ENCODE measurements around the gene MSH4. TPM values are rescaled to one million over a fixed set of nuclear protein-coding genes. Genes with fewer than 3 reads are reported as not detected.
A peak's percentile ranks its signal among the peaks of the same experiment; 100 is the strongest.

MSH4 gene
- polyA plus RNA-seq, 2 of the 4 experiments (the other 2 are of a cell fraction): 0.05 TPM; not detected in 1

DNA sequence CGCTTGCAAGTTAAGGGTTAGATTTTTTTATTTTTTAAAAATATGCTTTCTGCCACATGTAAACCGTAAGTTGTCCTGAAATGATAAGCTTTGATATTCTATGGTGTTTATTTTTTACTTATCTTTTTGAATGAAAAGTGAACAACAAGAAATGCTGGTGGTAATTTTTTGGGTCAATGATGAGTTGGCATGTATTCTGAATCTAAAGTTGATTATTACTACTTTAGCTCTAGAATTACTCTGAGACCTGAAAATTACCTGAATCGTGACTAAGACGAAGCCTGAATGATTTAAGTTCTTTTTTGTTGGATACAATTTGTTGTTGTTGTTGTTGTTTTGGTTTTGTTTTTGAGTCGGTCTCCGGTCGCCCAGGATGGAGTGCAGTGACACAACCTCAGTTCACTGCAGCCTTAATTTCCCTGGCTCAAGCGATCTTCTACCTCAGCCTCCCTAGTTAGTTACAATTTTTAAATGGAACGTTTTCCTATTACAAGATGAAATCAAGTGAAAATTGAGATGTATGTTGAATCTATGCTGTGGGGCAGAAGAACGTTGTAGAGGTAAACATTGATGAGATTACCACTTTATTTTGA lies 9.7 kb upstream of the MSH4 start:
- POLR2A ChIA-PET: interaction anchor here (0.6 to 1.4 kb wide), 2 partner anchors 8 to 10 kb away, joined by 4 to 7 read pairs; partner anchors contain the start of gene MSH4
- ATAC-seq: no peak
- 2% methylated on average over 10 of the region's 10 CpGs for WGBS (ENCODE audit: missing lambda C conversion rate)
- TF ChIP-seq ZNF302 (CRISPR knock-in tag; IDR thresholded peaks at IDR 0.05) (no peak), KDM5A (IDR thresholded peaks at IDR 0.05) (no peak), HEYL (CRISPR knock-in tag; IDR thresholded peaks at IDR 0.05) (no peak), CEBPB (IDR thresholded peaks at IDR 0.05) (no peak), BHLHE40 (IDR thresholded peaks at IDR 0.05; ENCODE audit: low read depth, low read length) (no peak), HOXA7 (CRISPR knock-in tag; IDR thresholded peaks at IDR 0.05) (no peak)
- CTCF ChIA-PET: interaction anchor here (1.6 kb wide), 1 partner anchor 15 kb away, joined by 3 read pairs; no protein-coding TSS in a partner anchor
- FAIRE-seq: no peak
- no peak for DNase-seq (ENCODE audit: low read depth in 1 of 2, low spot score in 1 of 2)
- Histone ChIP-seq H3K4me3 (peak overlapping the region; percentile 60), H3K9me3 (no peaks in the 10 kb centered on the region), H3K27ac (peak overlapping the region; percentile 81 to 90), H3K4me2 (peak overlapping the region; percentile 97), H3K4me1 (peaks cover 26% of the 10 kb centered on the region)

- Histone ChIP-seq H3K4me1 (peaks cover 30% of the 10 kb centered on the region), H3K4me3 (peak overlapping the region; percentile 60), H3K9me3 (no peaks in the 10 kb centered on the region), H3K4me2 (peak overlapping the region; percentile 97), H3K27ac (peak overlapping the region; percentile 81 to 90)
- DNase-seq (ENCODE audit: low read depth in 1 of 2, low spot score in 1 of 2): no peak
- no peak for ATAC-seq
- POLR2A ChIA-PET: no interaction called here
- FAIRE-seq: no peak
- CTCF ChIA-PET: interaction anchor here (1.6 kb wide), 1 partner anchor 15 kb away, joined by 3 read pairs; no protein-coding TSS in a partner anchor
- TF ChIP-seq NPAS2 (CRISPR knock-in tag; IDR thresholded peaks at IDR 0.05; ENCODE audit: borderline replicate concordance) (no peak), NR3C1 (IDR thresholded peaks at IDR 0.05) (no peak), HOXB5 (CRISPR knock-in tag; IDR thresholded peaks at IDR 0.05) (no peak), POLR2AphosphoS2 (conservative IDR thresholded peaks at IDR 0.05; ENCODE audit: low read length) (no peak), SMC3 (IDR thresholded peaks at IDR 0.05) (no peak), CEBPB (IDR thresholded peaks at IDR 0.05) (no peak), ZFP36 (IDR thresholded peaks at IDR 0.05; ENCODE audit: borderline replicate concordance, partially characterized antibody) (no peak), ZSCAN20 (CRISPR knock-in tag; IDR thresholded peaks at IDR 0.05) (no peak), RAD21 (conservative IDR thresholded peaks at IDR 0.05 in 1 of 2, IDR thresholded peaks at IDR 0.05 in 1 of 2) (no peak), KDM1A (IDR thresholded peaks at IDR 0.05; ENCODE audit: low read depth) (no peak), MAX (IDR thresholded peaks at IDR 0.05) (no peak), CBX8 (IDR thresholded peaks at IDR 0.05) (no peak), RARB (CRISPR knock-in tag; IDR thresholded peaks at IDR 0.05) (no peak), EP300 (IDR thresholded peaks at IDR 0.05) (no peak), ELK1 (IDR thresholded peaks at IDR 0.05; ENCODE audit: low read depth, low read length) (no peak), MYC (IDR thresholded peaks at IDR 0.05; ENCODE audit: borderline replicate concordance, low read length) (no peak), EHMT2 (IDR thresholded peaks at IDR 0.05; ENCODE audit: low read depth) (no peak), RNF2 (IDR thresholded peaks at IDR 0.05; ENCODE audit: borderline replicate concordance, low read depth) (no peak), CTCF (IDR thresholded peaks at IDR 0.05) (no peak)
- WGBS (ENCODE audit: missing lambda C conversion rate): 1% methylated on average over 4 of the region's 4 CpGs
Observed at GRCh38 chr1:75787524-75787923, 9.2 kb upstream of the MSH4 start.

Data from A549 (cell line).